ENCODE measurements around the gene PXYLP1.
"Not testable (repeated sequence)": the region's sequence is repeated elsewhere in the genome, so short reads cannot be mapped to it uniquely, and the experiment has no call there.

PXYLP1 gene

GRCh38 chr3:141231101-141231951 is at the start of gene PXYLP1:
Gene PXYLP1, plus strand, starts transcription at chr3:141231825. Its CDS starts 28,351 bp downstream, at chr3:141260176.
- DNase-seq: peak; percentile 63

- DNase-seq: no peak
Observed at GRCh38 chr3:141183606-141184005, 48.0 kb upstream of the PXYLP1 start.

DNA sequence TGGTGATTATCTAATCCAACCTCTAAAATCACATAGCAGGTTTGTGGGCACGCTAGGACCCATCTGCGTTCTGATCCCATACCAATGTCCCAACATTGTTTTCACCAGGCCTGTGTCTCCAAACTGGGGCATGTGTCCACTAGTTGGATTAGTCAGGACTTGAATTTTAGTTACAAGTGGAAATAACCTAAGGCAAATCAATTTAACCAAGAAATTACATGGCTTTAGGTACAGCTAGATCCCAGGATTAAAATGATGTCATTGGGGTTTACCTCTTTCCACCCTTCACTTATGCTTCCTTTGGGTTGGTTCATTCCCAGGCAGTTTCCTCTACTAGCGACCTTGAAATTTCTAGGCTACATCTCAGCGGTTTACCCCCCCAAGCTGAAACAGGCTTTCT is 47.2 kb upstream of the PXYLP1 start:
- no peak for DNase-seq

DNA sequence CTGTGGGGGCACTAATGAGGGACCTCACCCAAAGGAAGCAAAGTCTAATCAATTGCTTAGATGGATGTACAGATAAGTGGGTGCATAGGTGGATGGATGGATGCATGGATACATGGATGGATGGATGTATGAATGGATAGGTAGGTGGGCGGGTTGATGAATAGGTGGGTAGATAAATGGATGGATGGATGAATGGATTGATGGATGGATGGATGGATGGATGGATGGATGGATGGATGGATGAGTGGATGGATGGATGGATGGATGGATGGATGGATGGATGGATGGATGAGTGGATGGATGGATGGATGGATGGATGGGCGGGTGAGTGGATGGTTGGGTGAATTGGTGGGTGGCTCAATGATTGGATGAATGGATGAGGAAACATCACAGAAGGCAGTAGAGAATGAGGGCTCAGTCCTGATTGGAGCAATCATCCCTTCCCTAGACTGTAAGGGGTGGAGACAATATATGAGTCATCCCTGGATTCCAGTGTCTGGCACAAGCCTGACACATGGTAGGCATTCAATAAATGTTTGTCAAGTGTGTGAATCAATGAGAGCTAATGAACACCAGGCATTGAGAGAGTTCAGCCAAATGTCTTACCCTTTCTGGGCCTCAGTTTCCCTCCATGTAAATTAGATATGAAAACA is 40.4 kb upstream of the PXYLP1 start:
- no peak for DNase-seq

DNA sequence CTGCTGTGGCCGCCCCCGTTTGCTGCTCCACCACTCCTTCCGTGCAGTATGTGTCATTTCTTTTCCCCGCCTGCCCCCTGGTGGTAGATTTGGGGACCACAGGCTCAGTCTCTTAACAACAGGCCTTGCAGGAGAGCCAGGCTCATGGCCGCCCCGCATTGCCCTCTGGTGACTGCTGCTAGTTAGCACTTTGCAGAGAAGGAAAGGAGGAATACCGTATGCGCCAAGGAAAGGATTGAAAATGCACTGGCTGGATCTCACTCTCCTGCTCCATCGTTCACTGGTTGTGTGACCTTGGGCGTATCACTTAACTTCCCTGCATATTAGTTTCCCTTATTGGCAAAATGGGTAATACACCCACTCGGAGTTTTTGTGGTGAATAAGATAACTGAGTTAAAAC is 39.3 kb upstream of the PXYLP1 start:
- peak; percentile 87 for DNase-seq

- DNase-seq: no peak
Observed at GRCh38 chr3:141193066-141193830, 38.4 kb upstream of the PXYLP1 start.

- DNase-seq: no peak
Observed at GRCh38 chr3:141201122-141201521, 30.5 kb upstream of the PXYLP1 start.

GRCh38 chr3:141202682-141203081 is 28.9 kb upstream of the PXYLP1 start:
- DNase-seq: no peak

DNA sequence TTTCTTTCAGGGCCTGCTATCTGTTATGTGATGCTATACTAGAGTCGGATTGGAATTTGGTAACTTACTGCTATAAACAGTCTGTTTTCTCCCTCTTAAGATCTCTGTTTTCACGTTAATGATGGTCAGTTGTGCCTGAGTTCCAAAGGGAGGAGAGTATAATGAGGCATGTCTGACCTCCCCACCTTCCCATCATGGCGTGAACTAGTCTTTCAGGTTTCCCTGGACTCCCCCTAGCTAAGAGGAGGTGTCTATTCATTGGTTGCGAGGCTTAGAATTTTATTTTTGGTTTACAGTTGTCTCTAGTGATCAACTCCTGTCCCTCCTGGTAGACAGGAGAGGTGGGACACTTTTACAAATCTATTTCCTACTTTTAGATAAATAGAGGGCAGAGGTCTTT is 27.8 kb upstream of the PXYLP1 start:
- no peak for DNase-seq

- no peak for DNase-seq
Observed at GRCh38 chr3:141204343-141204742, 27.3 kb upstream of the PXYLP1 start.

- not testable (repeated sequence) for DNase-seq
Observed at GRCh38 chr3:141211306-141211705, 20.3 kb upstream of the PXYLP1 start.

DNA sequence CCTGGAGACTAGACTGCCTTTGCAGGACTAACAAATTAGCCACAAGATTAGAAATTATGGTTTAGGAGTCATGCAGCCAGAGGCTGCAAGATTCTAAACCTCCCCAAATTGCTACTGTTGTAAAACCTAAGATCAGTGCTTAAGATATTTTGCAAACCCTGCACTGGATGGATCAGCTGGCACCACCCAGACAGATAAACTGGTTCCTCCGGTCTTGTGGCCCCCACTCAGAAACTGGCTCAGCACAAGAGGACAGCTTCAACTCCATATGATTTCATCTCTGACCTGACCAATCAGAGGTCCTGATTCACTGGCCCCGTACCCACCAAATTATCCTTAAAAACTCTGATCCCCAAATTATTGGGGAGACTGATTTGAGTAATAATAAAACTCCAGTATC is 19.5 kb upstream of the PXYLP1 start:
- DNase-seq: no peak

DNA sequence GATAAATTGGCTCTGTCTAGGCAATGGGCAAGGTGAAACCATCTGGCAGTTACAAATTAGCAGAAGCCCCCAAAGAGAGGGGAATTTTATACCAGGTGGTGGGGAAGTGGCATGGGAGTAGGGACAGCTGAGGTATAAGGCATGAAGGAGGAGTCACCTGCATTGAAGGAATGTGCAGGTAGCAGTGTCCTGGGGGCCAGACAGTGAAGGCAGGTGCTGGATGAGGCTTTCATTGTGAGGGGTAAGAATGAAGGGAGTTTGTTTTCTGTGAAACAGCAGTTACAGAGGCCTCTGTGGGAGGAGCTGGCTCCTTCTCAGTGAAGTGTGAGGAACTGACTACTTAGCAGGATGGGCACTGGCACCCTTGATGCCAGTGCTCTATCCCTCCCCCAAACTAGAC is 19.1 kb upstream of the PXYLP1 start:
- DNase-seq: no peak

DNA sequence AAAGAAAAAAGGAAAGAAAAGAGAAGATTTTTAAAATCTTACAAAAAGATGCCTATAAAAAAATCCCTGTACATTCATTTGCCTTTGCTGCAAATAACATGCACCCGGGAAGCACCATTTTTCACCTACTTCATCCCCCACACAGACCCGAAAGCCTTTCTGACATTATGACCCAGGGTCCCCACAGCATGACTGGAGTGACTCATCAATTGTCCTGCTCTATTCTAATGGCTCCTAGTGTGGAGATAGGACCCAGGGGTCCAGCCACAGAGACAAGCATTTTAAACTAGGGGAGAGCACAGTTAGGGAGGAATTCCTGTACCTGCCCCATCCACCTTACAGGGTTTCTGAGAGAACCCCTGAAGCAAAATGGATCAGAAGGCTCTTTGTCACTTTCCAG is 14.7 kb upstream of the PXYLP1 start:
- DNase-seq: no peak

DNA sequence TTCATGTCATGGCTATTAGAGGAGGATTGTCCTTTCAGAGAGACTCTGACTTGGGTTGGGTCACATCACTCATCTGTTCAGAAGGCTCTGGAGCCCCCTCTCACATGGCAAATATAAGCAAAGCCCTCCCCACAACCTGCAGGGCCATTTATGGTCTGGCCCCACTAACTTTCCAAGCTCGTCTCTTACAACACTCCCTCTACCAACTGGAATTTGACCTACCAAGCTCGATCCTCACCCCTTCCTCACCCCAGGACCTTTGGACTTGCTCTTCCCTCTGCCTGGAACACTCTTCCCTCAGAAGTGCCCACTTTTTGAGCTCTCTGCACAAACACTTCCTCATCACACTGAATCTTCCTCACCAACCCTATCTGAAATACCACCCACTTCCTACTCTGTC is 14.2 kb upstream of the PXYLP1 start:
- no peak for DNase-seq

DNA sequence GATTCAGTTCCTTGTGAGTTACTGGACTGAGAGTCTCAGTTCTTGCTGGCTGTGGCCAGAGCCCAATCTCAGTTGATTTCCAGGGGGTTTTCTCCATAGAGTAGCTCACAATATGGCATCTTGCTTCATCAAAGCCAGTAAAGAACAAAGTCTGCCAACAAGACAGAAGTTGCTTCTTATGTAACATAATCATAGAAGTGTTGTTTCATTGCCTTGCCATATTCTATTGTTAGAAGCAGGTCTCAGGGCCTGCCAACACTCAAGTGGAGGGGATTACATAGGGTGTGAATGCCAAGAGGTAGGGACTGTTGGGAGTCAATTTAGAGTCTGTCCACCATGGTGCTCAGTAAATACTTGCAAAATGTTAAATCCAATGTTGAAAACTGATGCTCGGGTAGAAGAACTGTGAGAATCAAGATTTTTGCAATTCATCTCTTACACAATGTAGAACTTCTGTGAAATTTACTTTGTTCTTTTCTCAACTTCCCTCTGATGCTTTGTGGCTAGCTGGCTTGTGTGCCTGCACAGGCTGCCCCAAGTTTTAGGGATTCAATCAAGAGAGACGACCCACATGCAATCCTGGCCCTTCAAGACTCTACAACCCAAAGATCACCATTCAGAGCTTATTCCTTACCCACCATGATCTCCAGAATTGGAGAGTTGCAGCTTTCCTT is 13.3 kb upstream of the PXYLP1 start:
- DNase-seq: peak; percentile 89

DNA sequence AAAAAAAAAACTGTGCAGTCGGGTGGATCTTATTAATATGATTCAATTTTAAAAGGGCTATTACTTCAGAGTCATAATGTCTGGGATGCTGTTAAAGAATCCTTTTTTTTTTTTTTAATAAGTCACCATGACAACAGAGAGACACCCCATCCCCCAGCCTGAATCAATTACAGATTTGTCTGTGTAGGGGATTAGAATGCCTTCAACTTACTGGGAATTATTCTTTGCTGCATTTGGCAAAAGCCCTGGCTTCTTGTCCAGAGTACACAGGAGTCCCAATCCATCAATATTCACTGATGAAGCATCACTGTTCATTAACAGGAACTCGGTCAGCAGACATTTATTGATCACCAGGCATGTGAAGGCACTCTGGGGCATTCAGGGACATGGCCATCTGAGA is 12.7 kb upstream of the PXYLP1 start:
- DNase-seq: peak; percentile 30

- no peak for DNase-seq
Observed at GRCh38 chr3:141223673-141224166, 7.9 kb upstream of the PXYLP1 start.

GRCh38 chr3:141225939-141226338 is 5.7 kb upstream of the PXYLP1 start:
- no peak for DNase-seq

DNA sequence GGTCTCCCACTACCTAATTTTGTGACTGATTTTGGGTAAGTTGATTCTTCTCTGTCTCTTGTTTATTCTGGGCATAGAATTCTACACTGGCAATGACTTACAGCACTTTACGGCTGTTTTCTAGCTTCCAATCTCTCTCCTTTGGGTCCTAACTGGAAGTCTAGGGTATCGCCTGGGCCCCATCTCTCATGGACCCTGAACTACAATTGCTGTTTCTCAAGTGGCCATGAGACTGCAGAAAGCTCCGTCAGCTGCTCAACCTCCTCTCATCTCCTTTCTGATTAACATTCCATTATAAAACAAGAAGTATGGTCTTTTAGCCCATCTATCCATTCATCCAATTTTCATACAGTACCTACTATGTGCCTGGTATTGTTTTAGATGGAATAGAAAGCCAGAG is 4.4 kb upstream of the PXYLP1 start:
- no peak for DNase-seq

DNA sequence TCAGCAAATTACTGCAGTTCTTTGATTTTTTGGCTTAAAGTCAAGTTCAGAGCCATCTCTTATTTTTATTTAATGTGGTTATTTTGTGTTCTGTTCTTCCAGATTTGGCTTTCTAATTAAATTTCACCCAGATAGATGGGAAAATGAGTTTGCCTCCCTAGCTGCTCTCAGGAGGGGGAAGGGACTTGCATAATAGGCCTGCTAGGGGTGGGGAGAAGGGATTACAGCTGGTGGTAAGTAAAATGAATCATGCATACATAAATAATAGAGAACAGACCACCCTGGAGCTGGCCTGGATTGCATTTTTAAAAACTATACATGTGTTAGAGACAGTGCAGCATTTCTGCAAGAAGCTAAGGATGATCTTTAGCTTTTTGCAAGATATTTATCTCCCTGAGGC is 3.9 kb upstream of the PXYLP1 start:
- peak; percentile 45 for DNase-seq

DNA sequence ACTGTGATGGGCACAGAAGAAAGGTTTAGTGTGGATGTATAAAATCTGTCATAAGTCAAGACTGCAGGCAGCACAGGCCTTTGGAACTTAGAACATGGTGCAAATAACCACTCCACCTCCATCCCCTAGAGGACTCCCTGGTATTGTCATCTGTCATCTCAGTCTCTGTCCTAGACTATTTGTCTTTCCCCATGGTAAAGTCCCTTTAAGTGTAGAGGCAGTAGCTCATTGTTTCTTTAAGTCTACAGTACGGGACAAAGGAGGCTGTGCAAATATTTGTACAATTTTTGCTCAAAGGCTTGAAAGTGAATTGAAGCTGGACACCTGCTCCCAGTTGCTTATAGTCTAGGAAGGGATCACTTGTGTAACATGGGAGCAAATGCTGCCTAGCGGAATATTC is 3.2 kb upstream of the PXYLP1 start:
- no peak for DNase-seq

GRCh38 chr3:141229132-141229531 is 2.5 kb upstream of the PXYLP1 start:
- DNase-seq: no peak

All from NCI-H446 treated with DMSO at 0.1 percent for 48 hours (cell line).